Muscle of leg (tissue), 11 donors: Measurements from ENCODE around the gene TREM2. TPM values are rescaled to one million over a fixed set of nuclear protein-coding genes. Genes with fewer than 3 reads are reported as not detected.

Experiments used
- DNase-seq: peaks from one replicate; pipeline ENCODE4 v3.0.0; 2013
- H3K27ac ChIP-seq: one replicate; pipeline ENCODE4 v1.5.1; 2013; ENCODE audit warnings: mild to moderate bottlenecking, low read length, control low read depth
- H3K27me3 ChIP-seq: one replicate; pipeline ENCODE4 v1.6.1; 2013; ENCODE audit warnings: low read length; ENCODE audit not compliant: control insufficient read depth, insufficient read depth
- H3K36me3 ChIP-seq: one replicate; pipeline ENCODE4 v1.6.1; 2013; ENCODE audit warnings: low read length; ENCODE audit not compliant: control insufficient read depth, insufficient read depth
- H3K4me1 ChIP-seq: one replicate; pipeline ENCODE4 v1.6.1; 2013; ENCODE audit warnings: low read length; ENCODE audit not compliant: control insufficient read depth, insufficient read depth
- H3K4me3 ChIP-seq: one replicate; pipeline ENCODE4 v1.5.1; 2013; ENCODE audit warnings: low read length, control low read depth
- H3K9me3 ChIP-seq: replicated peaks from 2 replicates; pipeline ENCODE4 v1.6.1; 2013; ENCODE audit warnings: low read depth, low read length; ENCODE audit not compliant: control insufficient read depth
- WGBS: methylation state at CpG from one replicate; pipeline ENCODE4 v1.1.5; 2013; ENCODE audit warnings: missing lambda C conversion rate; ENCODE audit not compliant: insufficient coverage; 5-methylcytosine and 5-hydroxymethylcytosine counted together
- polyA plus RNA-seq, 8 donors: library from polyadenylated mRNA; unstranded; fragments of 120-200 nt; gene quantifications; one replicate each; pipeline versions ENCODE4 v1.2.1 to v1.2.3, GENCODE V29; 2013; ENCODE audit warnings: inconsistent platforms in 1 of 8, low replicate concordance in 1 of 8; ENCODE audit not compliant: insufficient read length in 8 of 8, insufficient read depth in 1 of 8
- total RNA-seq: library from RNA; stranded (reverse); fragments of 120-200 nt; gene quantifications from one replicate; pipeline ENCODE4 v1.2.4, GENCODE V29; 2013

TREM2 gene
- total and polyA plus RNA-seq, 9 donors = 0.15 to 3.6 (median 0.71) TPM

- DNase-seq = no peak
- H3K9me3 ChIP-seq = no peaks in the 10 kb centered on the region
- peaks cover 17% of the 10 kb centered on the region for H3K4me1 ChIP-seq
- H3K4me3 ChIP-seq = no peak overlapping the region
- no peaks in the 10 kb centered on the region for H3K36me3 ChIP-seq
- no peak overlapping the region for H3K27ac ChIP-seq
- peaks cover 2% of the 10 kb centered on the region for H3K27me3 ChIP-seq
- 90% methylated on average over 3 of the region's 4 CpGs for WGBS
These were observed 6.9 kb downstream of the TREM2 start for GRCh38 chr6:41156001-41156400.

GRCh38 chr6:41155132-41155805 is 7.6 kb downstream of the TREM2 start:
- no peaks in the 10 kb centered on the region for H3K36me3 ChIP-seq
- no peak for DNase-seq
- WGBS = no CpG with 5 or more reads among the region's 7 CpGs
- no peak overlapping the region for H3K27ac ChIP-seq
- peaks cover 17% of the 10 kb centered on the region for H3K4me1 ChIP-seq
- peaks cover 2% of the 10 kb centered on the region for H3K27me3 ChIP-seq
- no peak overlapping the region for H3K4me3 ChIP-seq
- H3K9me3 ChIP-seq = no peaks in the 10 kb centered on the region

- Histone ChIP-seq H3K27me3 (peaks cover 2% of the 10 kb centered on the region), H3K4me3 (no peak within 1 kb of the TSS), H3K27ac (no peak within 1 kb of the TSS), H3K9me3 (no peaks in the 10 kb centered on the region), H3K36me3 (no peaks in the 10 kb centered on the region), H3K4me1 (peaks cover 7% of the 10 kb centered on the region)
- WGBS = 54% methylated on average over 4 of the region's 5 CpGs
- DNase-seq = no peak
These were observed 8.8 kb downstream of the TREM2 start, which contains the start of gene TREML1 for GRCh38 chr6:41153992-41154625. TREML1 (minus strand) TSS chr6:41154347; CDS start chr6:41154288, 59 bp downstream.

GRCh38 chr6:41153451-41153850 is 9.5 kb downstream of the TREM2 start:
- DNase-seq = no peak
- no peaks in the 10 kb centered on the region for H3K9me3 ChIP-seq
- 60% methylated on average over 1 of the region's 4 CpGs for WGBS

GRCh38 chr6:41150671-41151070 is 12.2 kb downstream of the TREM2 start:
- H3K9me3 ChIP-seq = no peaks in the 10 kb centered on the region
- H3K36me3 ChIP-seq = no peaks in the 10 kb centered on the region
- no peak overlapping the region for H3K27ac ChIP-seq
- H3K4me1 ChIP-seq = no peaks in the 10 kb centered on the region
- H3K27me3 ChIP-seq = no peaks in the 10 kb centered on the region
- no peak overlapping the region for H3K4me3 ChIP-seq
- WGBS = no CpG with 5 or more reads among the region's 1 CpG
- DNase-seq = no peak

More at GRCh38 chr6:41153451-41153850, 9.5 kb downstream of the TREM2 start:
- Histone ChIP-seq H3K4me3 (no peak overlapping the region), H3K36me3 (no peaks in the 10 kb centered on the region), H3K27me3 (no peaks in the 10 kb centered on the region), H3K4me1 (no peaks in the 10 kb centered on the region), H3K27ac (no peak overlapping the region)

- Histone ChIP-seq H3K9me3 (no peaks in the 10 kb centered on the region), H3K27ac (no peak overlapping the region), H3K27me3 (no peaks in the 10 kb centered on the region), H3K36me3 (no peaks in the 10 kb centered on the region), H3K4me3 (no peak overlapping the region), H3K4me1 (no peaks in the 10 kb centered on the region)
- no peak for DNase-seq
- no CpG with 5 or more reads among the region's 1 CpG for WGBS
These were observed 15.0 kb downstream of the TREM2 start for GRCh38 chr6:41147917-41148316.

- no peaks in the 10 kb centered on the region for H3K4me1 ChIP-seq
- H3K4me3 ChIP-seq = no peak overlapping the region
- H3K27me3 ChIP-seq = no peaks in the 10 kb centered on the region
- H3K9me3 ChIP-seq = no peaks in the 10 kb centered on the region
- H3K27ac ChIP-seq = no peak overlapping the region
- peaks cover 3% of the 10 kb centered on the region for H3K36me3 ChIP-seq
- DNase-seq = no peak
These were observed 26.0 kb downstream of the TREM2 start for GRCh38 chr6:41136911-41137310.

- Histone ChIP-seq H3K27ac (no peak overlapping the region), H3K9me3 (no peaks in the 10 kb centered on the region), H3K4me3 (no peak overlapping the region), H3K36me3 (peaks cover 3% of the 10 kb centered on the region), H3K4me1 (no peaks in the 10 kb centered on the region), H3K27me3 (no peaks in the 10 kb centered on the region)
- WGBS = 40% methylated on average over 1 of the region's 3 CpGs
- DNase-seq = no peak
These were observed 27.7 kb downstream of the TREM2 start for GRCh38 chr6:41135062-41135832.

GRCh38 chr6:41132254-41132653 is 30.7 kb downstream of the TREM2 start:
- WGBS = no CpG with 5 or more reads among the region's 2 CpGs
- Histone ChIP-seq H3K27me3 (no peaks in the 10 kb centered on the region), H3K4me3 (no peak overlapping the region), H3K27ac (no peak overlapping the region), H3K36me3 (peaks cover 3% of the 10 kb centered on the region), H3K4me1 (no peaks in the 10 kb centered on the region), H3K9me3 (no peaks in the 10 kb centered on the region)
- DNase-seq = no peak

- H3K9me3 ChIP-seq = no peaks in the 10 kb centered on the region
- H3K4me1 ChIP-seq = no peaks in the 10 kb centered on the region
- no peaks in the 10 kb centered on the region for H3K27me3 ChIP-seq
- DNase-seq = no peak
- peaks cover 3% of the 10 kb centered on the region for H3K36me3 ChIP-seq
- H3K27ac ChIP-seq = no peak overlapping the region
- H3K4me3 ChIP-seq = no peak overlapping the region
- no CpG with 5 or more reads among the region's 3 CpGs for WGBS
These were observed 37.6 kb downstream of the TREM2 start for GRCh38 chr6:41125282-41125681.
